ENCODE measurements around the gene PTPN4. TPM values are rescaled to one million over a fixed set of nuclear protein-coding genes. Genes with fewer than 3 reads are reported as not detected.

Gene PTPN4
- total RNA-seq, 2 experiments from 2014 or later, result 28.4 to 29.8 TPM

DNA sequence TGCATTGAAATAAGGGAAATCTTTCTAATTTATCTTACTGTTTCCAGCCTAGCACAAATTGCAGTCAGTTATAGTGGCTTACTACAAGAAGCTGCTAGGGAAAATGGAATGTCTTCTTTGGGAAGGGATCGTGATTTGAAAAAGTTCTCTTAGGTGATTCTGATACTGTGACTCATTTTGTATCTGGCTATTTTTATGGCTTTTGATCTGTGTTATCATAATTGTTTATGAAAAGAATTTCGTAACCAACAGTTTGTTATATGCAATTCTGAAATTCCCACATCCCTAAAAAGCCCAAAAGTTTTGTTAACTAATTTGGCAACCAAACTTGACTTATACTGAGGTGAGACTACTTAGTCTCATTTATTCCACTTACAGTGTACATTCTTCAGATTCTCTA lies 12.4 kb downstream of the PTPN4 start:
- H3K4me3 Mint-ChIP-seq, result no peak overlapping the region
- H3K36me3 Mint-ChIP-seq (ENCODE audit: low read depth), result peaks cover 2% of the 10 kb centered on the region
- no peaks in the 10 kb centered on the region for H3K9me3 Mint-ChIP-seq
- intact Hi-C loops (cut with micrococcal nuclease), result no loop called here
- DNase-seq, result no peak
- no peak overlapping the region for H3K27ac Mint-ChIP-seq
- peaks cover 40% of the 10 kb centered on the region for H3K4me1 Mint-ChIP-seq (ENCODE audit: low read depth)
- no peaks in the 10 kb centered on the region for H3K27me3 Mint-ChIP-seq (ENCODE audit: low read depth)
- CTCF ChIA-PET, result no interaction called here

DNA sequence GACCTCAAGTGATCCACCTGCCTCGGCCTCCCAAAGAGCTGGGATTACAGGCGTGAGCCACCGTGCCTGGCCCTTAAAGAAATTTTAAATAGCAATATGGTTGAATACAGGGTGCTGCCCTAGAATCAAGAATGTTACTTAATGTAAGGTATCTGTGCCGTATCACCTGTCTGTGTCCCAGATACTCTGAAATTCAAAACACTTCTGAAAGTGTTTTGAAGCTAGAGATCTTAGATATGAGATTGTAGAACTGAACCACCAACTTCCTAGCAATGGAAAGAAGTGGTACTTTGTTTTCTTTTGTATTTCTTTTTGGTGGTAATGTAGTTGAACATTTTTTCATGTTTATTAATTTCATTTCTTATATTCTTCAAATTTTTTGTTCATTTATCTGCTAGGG lies 13.0 kb downstream of the PTPN4 start:
- Mint-ChIP-seq H3K36me3 (ENCODE audit: low read depth) (peaks cover 2% of the 10 kb centered on the region), H3K27me3 (ENCODE audit: low read depth) (no peaks in the 10 kb centered on the region), H3K9me3 (no peaks in the 10 kb centered on the region), H3K4me3 (no peak overlapping the region), H3K4me1 (ENCODE audit: low read depth) (peaks cover 40% of the 10 kb centered on the region), H3K27ac (peak overlapping the region; percentile 10)
- intact Hi-C loops (cut with micrococcal nuclease), result no loop called here
- CTCF ChIA-PET, result no interaction called here
- no peak for DNase-seq

DNA sequence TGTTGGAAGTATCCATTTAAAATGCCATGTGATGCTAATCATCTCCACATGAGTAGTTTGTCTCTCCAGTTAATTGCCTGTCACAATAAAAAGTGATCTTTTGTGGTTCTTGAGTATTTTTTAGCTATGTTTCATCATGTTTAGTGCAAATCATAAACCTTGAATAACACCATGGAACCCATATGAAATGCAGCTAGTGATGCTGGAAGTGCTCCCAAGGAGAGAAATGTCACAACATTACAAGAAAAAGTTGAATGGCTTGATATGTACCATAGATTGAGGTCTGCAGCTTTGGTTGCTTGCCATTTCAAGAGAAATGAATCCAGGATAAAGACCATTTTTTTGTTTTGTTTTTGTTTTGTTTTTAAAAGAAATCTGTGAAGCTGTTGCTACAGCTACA lies 14.3 kb downstream of the PTPN4 start:
- intact Hi-C loops (cut with micrococcal nuclease), result no loop called here
- Mint-ChIP-seq H3K9me3 (no peaks in the 10 kb centered on the region), H3K27me3 (ENCODE audit: low read depth) (no peaks in the 10 kb centered on the region), H3K4me3 (no peak overlapping the region), H3K27ac (no peak overlapping the region), H3K36me3 (ENCODE audit: low read depth) (peaks cover 3% of the 10 kb centered on the region), H3K4me1 (ENCODE audit: low read depth) (peaks cover 42% of the 10 kb centered on the region)
- CTCF ChIA-PET, result interaction anchor here (0.9 to 1.1 kb wide), 2 partner anchors 10 to 21 kb away, joined by 3 to 5 read pairs; no protein-coding TSS in a partner anchor
- no peak for DNase-seq

DNA sequence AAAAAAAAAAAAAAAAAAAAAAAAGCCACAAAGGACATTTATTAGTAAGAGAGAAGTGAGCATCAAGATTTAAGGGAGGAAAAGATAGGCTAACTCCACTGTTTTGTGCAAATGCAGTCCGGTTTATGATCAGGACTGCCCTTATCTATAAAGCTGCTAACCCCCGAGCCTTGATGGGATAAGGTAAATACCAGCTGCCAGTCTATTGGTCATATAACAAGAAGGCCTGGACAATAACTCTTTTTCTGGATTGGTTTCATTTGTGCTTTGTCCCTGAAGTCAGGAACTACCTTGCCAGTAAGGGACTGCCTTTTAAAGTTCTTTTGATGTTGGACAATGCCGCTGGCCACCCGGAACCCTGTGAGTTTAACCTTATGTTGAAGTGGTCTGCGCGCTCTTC lies 15.4 kb downstream of the PTPN4 start:
- Mint-ChIP-seq H3K36me3 (ENCODE audit: low read depth) (peaks cover 5% of the 10 kb centered on the region), H3K4me3 (no peak overlapping the region), H3K9me3 (no peaks in the 10 kb centered on the region), H3K4me1 (ENCODE audit: low read depth) (peaks cover 44% of the 10 kb centered on the region), H3K27ac (no peak overlapping the region), H3K27me3 (ENCODE audit: low read depth) (no peaks in the 10 kb centered on the region)
- DNase-seq, result no peak
- intact Hi-C loops (cut with micrococcal nuclease), result no loop called here
- CTCF ChIA-PET, result interaction anchor here (0.6 to 1.1 kb wide), 2 partner anchors 22 to 414 kb away, joined by 3 read pairs; no protein-coding TSS in a partner anchor

DNA sequence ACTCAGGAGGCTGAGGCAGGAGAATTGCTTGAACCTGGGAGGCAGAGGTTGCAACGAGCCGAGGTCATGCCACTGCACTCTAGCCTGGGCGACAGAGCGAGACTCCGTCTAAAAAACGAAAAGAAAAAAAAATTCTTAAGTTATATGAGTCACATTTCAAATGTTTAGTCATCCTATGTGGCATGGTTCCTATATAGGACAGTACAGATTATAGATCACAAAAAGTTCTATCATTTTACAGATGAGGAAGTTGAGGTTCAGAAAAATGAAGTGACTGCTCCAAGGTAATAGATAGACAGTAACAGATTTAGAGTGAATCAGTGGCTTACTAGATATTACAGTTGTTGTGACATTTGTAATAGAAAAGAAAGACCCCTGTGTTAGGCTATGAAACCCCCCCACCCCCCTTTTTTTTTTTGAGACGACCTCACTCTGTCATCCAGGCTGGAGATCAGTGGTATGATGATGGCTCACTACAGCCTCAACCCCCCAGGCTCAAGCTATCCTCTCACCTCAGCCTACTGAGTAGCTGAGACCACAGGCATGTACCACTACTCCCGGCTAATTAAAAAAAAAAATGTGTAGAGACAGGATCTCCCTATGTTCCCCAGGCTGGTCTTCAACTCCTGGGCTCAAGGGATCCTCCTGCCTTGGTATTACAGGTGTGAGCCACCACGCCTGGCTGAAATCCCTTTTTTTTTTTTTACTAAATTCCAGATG lies 22.7 kb downstream of the PTPN4 start:
- Mint-ChIP-seq H3K4me3 (no peak overlapping the region), H3K4me1 (ENCODE audit: low read depth) (peaks cover 53% of the 10 kb centered on the region), H3K27ac (no peak overlapping the region), H3K36me3 (ENCODE audit: low read depth) (peaks cover 2% of the 10 kb centered on the region), H3K9me3 (no peaks in the 10 kb centered on the region), H3K27me3 (ENCODE audit: low read depth) (no peaks in the 10 kb centered on the region)
- CTCF ChIA-PET, result interaction anchor here (1.2 kb wide), 2 partner anchors 29 to 394 kb away, joined by 4 to 6 read pairs; no protein-coding TSS in a partner anchor
- DNase-seq, result no peak
- intact Hi-C loops (cut with micrococcal nuclease), result no loop called here

DNA sequence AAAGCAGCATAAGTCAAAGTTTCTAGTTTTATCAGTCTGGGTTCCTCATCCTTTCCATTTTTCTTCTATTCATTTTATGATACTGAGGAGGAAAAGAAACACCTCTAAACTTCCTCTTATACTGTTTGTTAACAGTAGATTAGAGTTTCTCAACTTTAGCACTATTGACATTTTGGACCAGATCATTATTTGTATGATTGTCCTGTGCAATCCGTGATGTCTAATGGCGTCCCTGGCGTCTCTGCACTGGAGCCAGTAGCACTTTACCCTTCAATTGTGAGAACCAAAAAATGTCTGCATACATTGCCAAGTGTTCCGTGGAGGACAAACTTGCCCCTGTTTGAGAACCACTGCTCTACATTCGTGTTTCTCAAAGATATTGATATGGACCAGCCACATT lies 25.2 kb downstream of the PTPN4 start:
- H3K4me1 Mint-ChIP-seq (ENCODE audit: low read depth), result peaks cover 51% of the 10 kb centered on the region
- intact Hi-C loops (cut with micrococcal nuclease), result no loop called here
- peaks cover 8% of the 10 kb centered on the region for H3K9me3 Mint-ChIP-seq
- H3K36me3 Mint-ChIP-seq (ENCODE audit: low read depth), result peaks cover 8% of the 10 kb centered on the region
- CTCF ChIA-PET, result interaction anchor here (2.2 kb wide), 1 partner anchor 31 kb away, joined by 5 read pairs; no protein-coding TSS in a partner anchor
- DNase-seq, result no peak
- H3K27ac Mint-ChIP-seq, result no peak overlapping the region
- no peak overlapping the region for H3K4me3 Mint-ChIP-seq
- no peaks in the 10 kb centered on the region for H3K27me3 Mint-ChIP-seq (ENCODE audit: low read depth)

DNA sequence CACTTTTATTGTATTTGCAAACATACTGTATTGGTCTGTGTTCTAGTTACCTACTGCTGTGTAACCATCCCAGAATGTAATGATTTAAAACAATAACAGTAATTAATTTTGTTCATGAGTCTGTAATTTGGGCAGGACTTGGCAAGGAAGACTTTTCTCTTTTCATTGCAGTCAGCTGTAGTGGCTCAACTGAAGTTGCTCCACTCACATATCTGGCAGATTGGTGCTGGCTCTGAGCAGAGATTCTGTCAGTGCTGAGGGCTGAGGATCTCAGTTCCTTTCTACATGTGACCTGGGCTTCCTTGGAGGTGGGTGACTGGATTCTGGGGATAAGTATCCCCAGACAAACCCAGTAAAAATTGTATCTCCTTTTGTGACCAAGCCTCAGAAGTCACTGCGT lies 26.6 kb downstream of the PTPN4 start:
- Mint-ChIP-seq H3K4me3 (no peak overlapping the region), H3K27ac (no peak overlapping the region), H3K27me3 (ENCODE audit: low read depth) (no peaks in the 10 kb centered on the region), H3K9me3 (peaks cover 17% of the 10 kb centered on the region), H3K36me3 (ENCODE audit: low read depth) (peaks cover 15% of the 10 kb centered on the region), H3K4me1 (ENCODE audit: low read depth) (peaks cover 41% of the 10 kb centered on the region)
- CTCF ChIA-PET, result no interaction called here
- intact Hi-C loops (cut with micrococcal nuclease), result no loop called here
- DNase-seq, result no peak

DNA sequence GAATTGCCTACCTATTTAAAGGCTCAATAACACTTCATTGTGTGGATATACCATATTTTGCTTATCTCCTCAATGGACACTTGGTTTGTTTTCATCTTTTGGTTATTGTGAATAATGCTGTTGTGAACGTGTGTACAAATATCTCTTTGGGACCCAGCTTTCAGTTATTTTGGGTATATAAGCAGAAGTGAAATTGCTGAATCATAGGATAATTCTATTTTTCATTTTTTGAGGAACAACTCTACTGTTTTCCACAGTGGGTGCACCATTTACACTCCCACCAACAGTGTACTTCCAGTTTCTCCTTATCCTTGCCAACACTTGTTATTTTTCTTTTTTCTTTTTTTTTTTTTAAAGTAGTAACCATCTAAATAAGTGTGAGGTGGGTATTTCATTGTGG lies 29.0 kb downstream of the PTPN4 start:
- peaks cover 31% of the 10 kb centered on the region for H3K36me3 Mint-ChIP-seq (ENCODE audit: low read depth)
- H3K4me3 Mint-ChIP-seq, result no peak overlapping the region
- DNase-seq, result no peak
- CTCF ChIA-PET, result no interaction called here
- no peaks in the 10 kb centered on the region for H3K27me3 Mint-ChIP-seq (ENCODE audit: low read depth)
- H3K9me3 Mint-ChIP-seq, result peaks cover 33% of the 10 kb centered on the region
- intact Hi-C loops (cut with micrococcal nuclease), result no loop called here
- H3K4me1 Mint-ChIP-seq (ENCODE audit: low read depth), result peaks cover 27% of the 10 kb centered on the region
- no peak overlapping the region for H3K27ac Mint-ChIP-seq

DNA sequence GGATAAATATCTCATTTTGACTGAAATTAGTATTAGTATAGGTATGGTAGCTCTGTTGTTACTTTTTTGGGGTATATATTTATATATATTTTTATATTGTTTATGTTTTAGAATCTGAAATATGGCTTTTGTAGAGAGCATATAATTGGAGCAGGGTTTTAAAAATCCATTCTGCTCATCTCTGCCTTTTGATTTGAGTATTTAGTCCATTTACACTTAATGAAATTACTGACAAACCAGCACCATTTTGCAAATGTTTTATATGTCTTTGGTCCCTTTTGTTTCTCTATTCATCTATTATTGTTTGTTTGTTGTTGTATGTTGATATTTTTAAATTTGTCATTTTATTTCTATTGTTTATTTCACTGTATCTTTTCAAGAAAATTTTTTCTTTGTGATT lies 30.7 kb downstream of the PTPN4 start:
- intact Hi-C loops (cut with micrococcal nuclease), result no loop called here
- H3K9me3 Mint-ChIP-seq, result peaks cover 33% of the 10 kb centered on the region
- H3K4me3 Mint-ChIP-seq, result no peak overlapping the region
- no peaks in the 10 kb centered on the region for H3K27me3 Mint-ChIP-seq (ENCODE audit: low read depth)
- peaks cover 40% of the 10 kb centered on the region for H3K36me3 Mint-ChIP-seq (ENCODE audit: low read depth)
- no peak overlapping the region for H3K27ac Mint-ChIP-seq
- no peak for DNase-seq
- peaks cover 17% of the 10 kb centered on the region for H3K4me1 Mint-ChIP-seq (ENCODE audit: low read depth)
- CTCF ChIA-PET, result interaction anchor here (0.6 kb wide), 1 partner anchor 35 kb away, joined by 3 read pairs; no protein-coding TSS in a partner anchor

DNA sequence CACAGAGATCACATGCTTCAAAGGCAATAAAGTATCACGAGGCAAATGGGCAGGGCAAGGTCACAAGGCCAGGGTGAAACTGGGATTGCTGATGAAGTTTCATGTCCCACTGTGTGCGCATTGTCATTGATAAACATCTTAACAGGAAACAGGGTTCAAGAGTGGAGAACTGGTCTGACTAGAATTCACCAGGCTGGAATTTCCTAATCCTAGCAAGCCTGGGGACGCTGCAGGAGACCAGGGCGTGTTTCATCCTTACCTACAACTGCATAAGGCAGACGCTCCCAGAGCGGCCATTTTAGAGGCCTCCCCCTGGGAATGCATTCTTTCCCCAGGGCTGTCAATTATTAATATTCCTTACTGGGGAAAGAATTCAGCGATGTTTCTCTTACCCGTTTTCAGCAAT lies 33.2 kb downstream of the PTPN4 start:
- H3K27me3 Mint-ChIP-seq (ENCODE audit: low read depth), result no peaks in the 10 kb centered on the region
- CTCF ChIA-PET, result interaction anchor here (0.9 kb wide), 1 partner anchor 14 kb away, joined by 6 read pairs; no protein-coding TSS in a partner anchor
- H3K9me3 Mint-ChIP-seq, result peaks cover 33% of the 10 kb centered on the region
- no peak overlapping the region for H3K4me3 Mint-ChIP-seq
- H3K36me3 Mint-ChIP-seq (ENCODE audit: low read depth), result peaks cover 40% of the 10 kb centered on the region
- no peak overlapping the region for H3K27ac Mint-ChIP-seq
- intact Hi-C loops (cut with micrococcal nuclease), result no loop called here
- no peak for DNase-seq
- peaks cover 7% of the 10 kb centered on the region for H3K4me1 Mint-ChIP-seq (ENCODE audit: low read depth)

DNA sequence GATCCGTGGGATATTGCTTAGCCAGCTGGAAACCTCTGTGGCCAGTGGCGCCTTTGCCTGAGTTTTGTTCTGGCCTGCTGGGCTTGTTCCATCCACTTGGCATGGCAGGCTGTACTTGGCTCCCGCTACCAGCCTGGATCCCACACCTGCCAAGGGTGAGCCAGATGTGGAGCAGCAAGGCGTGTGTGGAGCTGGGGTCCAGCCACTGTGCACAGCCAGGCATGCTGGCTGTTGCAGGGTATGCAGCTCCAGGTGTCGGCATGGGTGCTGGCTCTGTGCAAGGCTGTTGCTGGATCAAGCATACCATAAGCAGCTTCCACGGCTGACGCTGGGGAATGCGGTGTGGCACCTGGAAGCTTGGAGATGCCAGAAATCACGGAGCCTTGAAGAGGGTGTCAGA lies 34.5 kb downstream of the PTPN4 start:
- Mint-ChIP-seq H3K36me3 (ENCODE audit: low read depth) (peaks cover 36% of the 10 kb centered on the region), H3K27me3 (ENCODE audit: low read depth) (no peaks in the 10 kb centered on the region), H3K4me1 (ENCODE audit: low read depth) (peaks cover 14% of the 10 kb centered on the region), H3K4me3 (no peak overlapping the region), H3K27ac (no peak overlapping the region), H3K9me3 (peaks cover 30% of the 10 kb centered on the region)
- CTCF ChIA-PET, result no interaction called here
- DNase-seq, result no peak
- intact Hi-C loops (cut with micrococcal nuclease), result no loop called here

DNA sequence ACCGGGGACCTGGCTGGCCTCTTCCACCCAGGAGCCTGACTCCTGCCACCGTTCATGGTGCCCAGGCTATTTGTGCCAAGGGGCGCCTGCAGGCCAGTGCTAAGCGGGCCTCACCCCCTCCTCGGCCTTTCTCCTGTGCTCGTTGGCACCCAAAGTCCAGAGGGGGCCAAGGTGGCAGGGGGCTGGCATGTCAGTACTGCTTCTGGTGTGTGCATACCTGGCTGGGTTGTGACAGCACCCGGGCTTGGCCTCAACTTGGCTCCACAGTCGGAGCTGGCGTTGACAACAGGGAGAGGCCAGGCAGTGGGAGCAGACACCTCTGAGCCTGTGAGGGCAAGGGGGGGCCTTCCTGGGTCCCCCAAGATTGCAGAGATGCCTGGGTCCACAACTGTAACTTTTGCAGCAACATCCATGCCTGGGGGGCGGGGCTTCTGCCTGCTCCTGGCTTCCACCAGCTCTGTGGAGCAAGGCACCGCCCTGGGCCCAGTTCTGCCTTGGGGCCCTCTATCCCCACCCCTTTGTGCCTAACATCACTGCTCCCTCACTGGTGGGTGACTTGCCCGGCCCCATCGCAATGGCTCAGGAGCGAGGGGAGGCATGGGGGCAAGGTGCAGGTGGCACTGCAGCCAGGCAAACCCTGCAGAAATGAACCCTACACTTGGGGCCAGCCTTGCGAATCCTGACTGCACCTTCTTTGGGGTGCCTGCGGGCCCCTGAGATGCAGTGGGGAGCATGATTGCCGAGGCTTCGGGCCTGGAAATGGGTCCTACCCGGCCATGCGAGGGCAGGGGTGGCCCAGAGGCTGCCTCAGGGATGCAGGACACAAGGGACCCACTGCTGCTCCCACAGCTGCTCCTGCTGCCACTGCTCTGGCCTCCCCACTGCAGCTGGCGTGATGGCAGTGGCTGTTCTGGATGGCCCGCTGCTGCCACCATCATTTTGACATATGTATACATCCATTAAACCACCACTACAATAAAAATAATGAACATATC lies 35.9 kb downstream of the PTPN4 start:
- H3K36me3 Mint-ChIP-seq (ENCODE audit: low read depth), result peaks cover 31% of the 10 kb centered on the region
- H3K27ac Mint-ChIP-seq, result no peak overlapping the region
- H3K27me3 Mint-ChIP-seq (ENCODE audit: low read depth), result no peaks in the 10 kb centered on the region
- no peak overlapping the region for H3K4me3 Mint-ChIP-seq
- CTCF ChIA-PET, result interaction anchor here (1.1 kb wide), 1 partner anchor 42 kb away, joined by 3 read pairs; no protein-coding TSS in a partner anchor
- peaks cover 23% of the 10 kb centered on the region for H3K9me3 Mint-ChIP-seq
- no peak for DNase-seq
- peaks cover 19% of the 10 kb centered on the region for H3K4me1 Mint-ChIP-seq (ENCODE audit: low read depth)
- intact Hi-C loops (cut with micrococcal nuclease), result no loop called here

All from activated naive CD4-positive, alpha-beta T cell treated with anti-CD3 and anti-CD28 coated beads for 36 hours (primary cell).